Effector CD8-positive, alpha-beta T cell (primary cell): ENCODE measurements around the gene HOXA3.

Experiments
- DNase-seq: peaks from one replicate; lab custom pipeline; 2025; lab: John Stamatoyannopoulos, UW

Gene HOXA3

DNA sequence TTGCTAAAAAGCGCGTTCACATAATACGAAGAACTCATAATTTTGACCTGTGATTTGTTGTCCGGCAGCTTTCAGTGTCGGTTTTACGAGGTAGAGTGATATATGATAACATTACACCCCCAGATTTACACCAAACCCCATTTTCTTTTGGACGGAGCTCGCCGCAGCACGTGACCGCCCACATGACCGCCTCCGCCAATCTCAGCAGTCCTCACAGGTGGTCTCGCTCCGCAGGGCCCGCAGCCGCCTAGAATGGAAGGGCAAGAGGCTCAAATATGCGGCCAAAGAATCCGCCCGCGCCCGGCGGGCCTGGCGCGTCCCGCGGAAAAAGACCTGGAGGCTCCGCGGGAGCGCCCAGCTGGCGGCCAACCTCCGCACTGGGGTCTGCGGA is 4.1 kb upstream of the HOXA3 start, which contains the start of gene HOXA7:
HOXA7 (minus strand) TSS at position 168 of the 391 bp plus-strand sequence; CDS start at position 38, 130 bp downstream.
- DNase-seq: no peak

DNA sequence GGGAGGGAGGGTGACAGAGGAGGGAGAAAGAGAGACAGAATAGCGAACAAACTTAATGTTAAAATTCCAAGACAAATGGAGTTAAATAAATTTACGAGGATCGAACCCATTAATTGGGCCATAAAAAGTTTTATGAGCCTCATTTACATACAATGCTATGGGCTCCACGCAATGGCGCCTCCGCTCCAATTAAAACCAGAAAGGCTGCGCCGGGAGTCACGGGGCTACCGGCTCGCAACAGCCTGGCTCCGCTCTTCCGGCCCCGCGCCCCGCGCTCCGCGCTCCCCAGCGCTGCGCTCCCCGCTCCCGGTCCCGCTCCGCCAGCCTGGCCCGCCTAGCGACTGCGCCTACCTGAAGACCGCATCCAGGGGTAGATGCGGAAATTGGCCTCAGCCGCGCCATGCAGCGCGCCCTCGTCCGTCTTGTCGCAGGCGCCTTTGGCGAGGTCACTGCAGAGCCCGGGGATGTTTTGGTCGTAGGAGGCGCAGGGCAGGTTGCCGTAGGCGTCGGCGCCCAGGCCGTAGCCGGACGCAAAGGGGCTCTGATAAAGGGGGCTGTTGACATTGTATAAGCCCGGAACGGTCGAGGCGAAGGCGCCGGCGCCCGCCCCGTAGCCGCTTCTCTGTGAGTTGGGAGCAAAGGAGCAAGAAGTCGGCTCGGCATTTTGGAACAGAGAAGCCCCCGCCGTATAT is 3.6 kb upstream of the HOXA3 start:
- no peak for DNase-seq

DNA sequence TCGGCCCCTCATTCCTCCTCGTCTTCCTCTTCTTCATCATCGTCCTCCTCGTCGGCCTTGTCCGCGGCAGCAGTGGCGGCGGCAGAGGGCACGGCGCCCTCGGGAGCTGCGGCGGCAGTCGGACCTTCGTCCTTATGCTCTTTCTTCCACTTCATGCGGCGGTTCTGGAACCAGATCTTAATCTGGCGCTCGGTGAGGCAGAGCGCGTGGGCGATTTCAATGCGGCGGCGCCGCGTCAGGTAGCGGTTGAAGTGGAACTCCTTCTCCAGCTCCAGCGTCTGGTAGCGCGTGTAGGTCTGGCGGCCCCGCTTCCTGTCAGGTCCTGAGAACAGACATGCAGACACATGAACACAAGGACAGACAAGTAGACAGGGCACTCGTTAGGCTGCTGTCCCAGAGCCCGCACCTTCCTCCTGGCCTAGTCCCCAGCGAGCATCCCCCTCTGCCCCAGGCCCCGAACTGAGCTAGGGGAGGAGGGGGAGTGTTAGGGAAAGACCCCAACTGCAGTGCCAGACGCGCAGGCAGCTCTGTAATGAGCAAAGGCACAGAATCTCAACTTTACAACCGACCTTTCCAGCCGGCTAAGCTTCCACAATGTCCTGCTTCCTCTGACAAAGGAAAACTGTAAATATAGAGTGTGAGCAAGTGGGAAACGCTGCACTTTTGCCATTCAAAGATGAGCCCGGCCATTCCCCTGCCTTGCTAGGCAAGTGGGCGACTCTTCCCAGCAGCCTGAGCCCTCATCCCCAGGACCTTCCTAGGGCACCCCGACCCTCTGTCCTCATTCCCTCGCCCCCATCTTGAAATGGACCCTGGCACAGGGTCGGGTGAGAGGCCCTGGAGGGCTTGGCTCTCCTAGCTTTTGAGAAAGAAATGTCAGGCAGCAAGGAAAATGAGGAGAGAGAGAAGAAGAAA is 2.8 kb upstream of the HOXA3 start:
- DNase-seq: no peak

DNA sequence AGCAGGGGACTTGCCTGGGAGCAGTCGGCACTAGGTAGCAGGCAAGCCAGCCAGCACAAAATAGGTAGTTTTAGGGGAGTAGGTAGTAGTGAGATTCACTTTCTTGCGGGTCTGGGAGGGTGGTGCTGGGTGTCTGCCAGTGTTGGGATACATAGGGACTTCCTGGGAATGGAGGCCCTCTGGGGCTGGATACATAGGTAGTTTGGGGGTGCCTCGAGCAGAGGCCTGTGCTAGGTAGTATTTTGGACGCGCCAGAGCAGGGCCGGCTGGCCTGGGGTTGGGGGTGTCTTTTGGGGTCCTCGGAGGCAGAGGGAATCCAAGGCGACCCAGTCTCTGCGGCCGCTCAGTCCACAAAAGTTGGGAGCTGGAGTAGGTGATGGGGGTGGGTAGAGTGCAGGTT is 2.0 kb upstream of the HOXA3 start:
- DNase-seq: no peak

DNA sequence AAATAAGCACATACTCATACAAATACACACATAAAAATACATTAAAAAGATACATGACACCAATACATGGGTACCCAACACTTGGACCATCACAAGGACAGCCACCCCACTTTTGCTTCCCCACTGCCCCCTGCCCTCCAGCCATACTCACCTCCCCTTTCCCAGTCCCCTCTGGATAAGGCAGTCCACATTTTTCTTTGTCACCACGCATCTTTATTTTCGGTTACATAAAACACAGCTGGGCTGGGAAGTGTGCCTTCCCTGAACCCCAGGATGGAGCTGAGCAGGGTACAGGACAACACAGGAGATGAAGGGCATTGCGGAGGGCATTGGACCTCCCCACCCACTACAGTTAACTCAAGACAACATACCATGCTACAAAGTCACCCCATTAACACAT is 1.1 kb upstream of the HOXA3 start:
- DNase-seq: no peak

DNA sequence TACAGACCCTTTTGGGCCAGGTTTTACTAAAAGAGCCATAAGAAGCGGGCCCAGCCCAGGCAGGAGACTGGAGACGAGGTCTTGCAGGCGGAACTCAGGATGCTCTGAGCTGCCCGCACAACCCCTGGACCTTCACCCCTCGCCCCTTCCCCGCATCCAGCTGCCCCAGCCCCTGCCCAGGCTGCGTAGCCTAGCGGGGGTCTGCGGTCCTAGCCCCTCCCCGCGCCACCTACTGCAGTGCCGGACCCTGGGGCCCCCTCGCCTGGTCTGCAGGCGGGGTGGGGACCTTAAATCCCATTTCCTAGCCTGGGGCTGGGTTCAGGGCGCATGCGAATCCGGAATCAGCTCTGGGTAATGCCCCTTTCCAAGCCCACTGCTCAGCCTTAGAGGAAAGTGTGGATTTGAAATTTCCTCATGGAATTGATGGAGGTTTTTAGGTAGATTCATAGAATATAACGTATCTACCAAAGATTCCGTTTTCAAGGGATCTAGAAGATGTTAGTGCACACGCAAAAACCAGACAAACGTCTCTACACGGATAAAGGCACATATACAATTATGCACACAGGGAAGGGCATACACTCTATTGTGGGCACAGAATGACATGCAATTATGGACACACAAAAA is 546 bp upstream of the HOXA3 start:
- DNase-seq: no peak

DNA sequence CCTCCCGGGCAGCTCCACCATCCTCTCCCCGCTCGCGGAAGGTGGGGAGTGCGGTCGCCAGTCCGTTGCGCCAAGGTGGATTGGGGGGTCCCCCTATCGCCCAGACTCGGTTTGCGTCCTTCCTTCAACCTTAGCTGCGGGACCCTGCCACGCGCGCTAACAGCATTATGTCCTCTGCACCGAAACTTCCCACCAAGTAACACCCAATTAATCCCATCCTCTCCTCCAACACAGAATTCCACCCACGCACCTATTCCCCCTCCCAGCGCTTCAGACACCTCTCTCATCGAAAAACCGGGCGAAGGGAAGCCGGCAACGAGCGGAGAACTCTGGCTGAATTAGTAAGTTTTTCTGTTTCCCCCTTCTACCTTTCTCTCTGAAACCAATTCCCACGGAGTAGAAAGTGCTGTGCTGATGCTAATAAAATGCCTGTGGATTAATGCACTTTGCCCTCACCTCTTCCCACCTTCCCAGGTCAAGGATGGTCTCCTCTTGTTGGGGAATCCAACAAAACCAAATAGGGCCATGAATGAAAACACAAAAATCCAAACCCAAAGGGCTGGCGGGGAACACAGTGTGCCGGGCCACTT is 947 bp downstream of the HOXA3 start:
- no peak for DNase-seq

DNA sequence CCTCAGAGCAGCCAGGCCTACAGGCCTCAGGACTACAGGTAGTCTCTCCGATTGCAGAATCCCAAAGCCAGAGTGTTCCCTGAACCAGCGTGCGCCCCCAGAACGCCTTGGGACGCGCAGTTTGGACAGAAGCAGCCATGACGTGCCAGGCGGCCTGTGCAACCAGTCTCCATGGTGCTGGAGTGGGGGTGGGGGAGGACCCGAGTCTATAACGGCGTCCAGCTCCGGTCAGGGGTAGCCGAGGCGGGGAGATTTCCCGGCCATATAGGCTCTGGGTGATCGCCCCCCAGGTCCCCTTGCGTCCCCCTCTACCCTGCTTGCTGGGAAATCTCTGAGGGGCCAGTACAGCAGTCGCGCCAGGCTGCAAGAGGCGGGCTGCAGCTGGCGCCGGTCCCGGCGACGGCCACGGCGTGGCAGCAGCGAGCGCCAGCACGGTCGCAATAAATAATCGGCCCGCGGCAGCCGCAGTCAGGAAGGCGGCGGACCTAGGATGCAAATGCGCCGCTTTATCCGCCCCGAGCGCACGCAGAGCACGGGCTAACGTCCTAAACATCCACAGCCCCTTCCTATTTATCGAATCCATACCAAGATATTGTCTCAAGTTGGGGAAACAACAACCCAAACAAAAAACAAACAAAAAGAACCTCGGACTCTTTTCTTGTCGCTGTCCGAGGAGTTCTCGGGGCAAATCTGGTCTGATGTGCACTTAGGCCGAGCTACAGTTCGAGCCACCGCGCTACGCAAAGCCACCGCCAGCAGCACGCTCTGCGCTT is 1.6 kb downstream of the HOXA3 start:
- peak; percentile 34 for DNase-seq

DNA sequence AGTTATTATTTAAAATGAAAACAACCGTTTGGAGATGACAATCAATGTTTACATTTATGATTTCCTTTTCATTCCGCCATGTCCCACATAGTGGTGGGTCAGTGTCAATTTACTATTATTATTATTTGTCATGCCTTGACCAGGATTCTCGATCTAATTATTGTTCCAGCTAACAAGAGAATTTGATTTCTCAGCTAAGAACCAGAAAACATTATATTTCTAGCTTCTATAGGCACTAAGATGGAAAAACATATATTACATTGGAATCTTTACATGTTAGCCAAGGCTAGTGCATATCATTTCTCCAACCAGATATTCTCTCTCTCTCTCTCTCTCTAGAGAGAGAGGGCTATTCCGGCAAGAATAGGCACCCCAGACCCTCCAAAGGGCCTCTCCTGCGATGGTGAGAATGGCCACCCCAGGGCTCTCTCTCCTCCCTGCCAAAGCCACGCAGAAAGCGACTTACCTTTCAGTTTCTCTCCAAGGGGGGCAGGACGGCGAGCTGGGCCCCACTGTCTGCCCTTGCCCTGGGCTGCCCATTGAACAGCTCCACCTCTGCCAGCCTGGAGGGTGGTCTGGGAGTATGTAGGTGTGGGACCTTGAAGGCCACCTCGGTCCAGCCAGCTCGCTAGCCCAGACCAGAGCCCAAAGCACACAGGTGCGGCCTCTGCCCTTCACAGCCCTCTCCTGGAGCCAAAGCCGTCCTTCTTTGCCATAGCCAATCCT is 2.4 kb downstream of the HOXA3 start:
- no peak for DNase-seq

DNA sequence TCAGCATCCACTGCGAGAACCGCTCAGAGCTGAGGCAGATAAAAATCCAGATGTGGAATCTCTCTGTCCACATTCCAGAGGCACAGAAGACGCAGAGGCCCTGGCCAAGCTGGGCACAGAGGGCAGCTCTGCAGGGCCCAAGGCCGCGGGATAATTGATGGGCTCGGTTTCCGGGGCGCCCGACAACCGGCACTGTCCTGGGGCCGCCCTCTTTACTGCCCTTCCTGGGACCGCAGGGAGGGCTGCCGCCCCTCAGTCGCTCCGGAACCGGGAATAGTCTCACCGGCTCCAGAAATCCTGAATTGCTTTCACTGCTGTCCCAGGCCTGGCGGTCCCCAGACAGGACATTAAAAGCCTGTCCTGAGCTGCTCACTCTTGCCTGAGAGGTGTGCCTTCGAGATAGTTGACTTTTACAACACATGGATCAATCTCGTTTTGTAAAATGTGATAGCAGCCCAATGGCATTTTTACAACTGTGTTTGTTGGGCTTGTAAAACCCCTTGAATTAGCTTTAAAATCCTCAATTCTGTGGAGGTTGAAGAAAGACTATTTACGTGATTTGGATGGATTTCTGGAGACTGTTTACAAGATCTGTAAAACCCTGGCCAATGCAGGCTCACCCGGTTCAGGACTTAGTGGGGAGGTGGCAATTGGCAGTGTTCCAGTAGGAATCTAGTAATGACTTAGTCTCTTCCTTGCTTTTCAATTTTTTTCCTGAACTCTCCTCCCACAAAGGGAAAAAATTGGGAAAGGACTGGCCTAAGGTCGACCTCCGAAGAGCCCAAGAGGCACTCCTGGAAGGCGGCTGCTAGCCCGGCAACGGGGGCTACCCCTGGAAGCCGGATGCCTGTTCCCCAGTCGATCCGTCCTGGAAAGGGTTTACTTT is 3.4 kb downstream of the HOXA3 start:
- DNase-seq: no peak

DNA sequence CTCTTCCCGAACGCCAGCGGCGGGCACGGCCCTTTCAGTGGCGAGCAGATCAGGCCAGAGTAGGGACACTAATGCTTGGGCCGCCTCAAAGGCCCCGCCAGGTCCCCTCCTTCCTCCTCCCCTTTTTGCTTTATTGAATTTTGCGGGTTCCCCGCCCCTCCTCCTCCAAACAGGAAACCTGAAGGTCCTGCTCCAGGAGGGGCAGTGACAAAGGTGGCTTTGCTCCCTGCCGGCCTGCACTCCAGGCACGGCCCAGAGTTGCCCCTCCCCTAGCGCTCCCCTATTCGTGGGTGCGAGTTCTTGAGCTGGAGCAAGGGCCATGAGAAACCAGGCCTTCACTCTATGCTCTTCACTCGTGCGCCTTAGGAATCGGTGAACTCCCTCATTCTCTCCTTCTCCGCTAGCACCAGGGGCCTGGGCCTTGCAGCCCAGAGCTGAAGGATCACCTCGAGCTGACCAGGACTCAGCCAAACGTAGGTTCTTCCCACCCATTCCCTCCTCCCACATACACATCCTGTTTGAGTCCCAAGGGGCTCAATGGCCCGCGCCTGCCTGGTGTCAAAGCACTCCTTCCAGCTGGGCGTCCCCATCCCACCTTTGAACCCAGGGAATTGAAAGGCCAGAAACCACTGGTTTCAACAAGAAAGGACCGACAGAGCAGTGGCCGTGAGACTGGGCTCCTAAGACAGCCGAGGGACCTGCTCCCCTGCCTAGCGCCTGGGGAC is 4.2 kb downstream of the HOXA3 start:
- DNase-seq: no peak

DNA sequence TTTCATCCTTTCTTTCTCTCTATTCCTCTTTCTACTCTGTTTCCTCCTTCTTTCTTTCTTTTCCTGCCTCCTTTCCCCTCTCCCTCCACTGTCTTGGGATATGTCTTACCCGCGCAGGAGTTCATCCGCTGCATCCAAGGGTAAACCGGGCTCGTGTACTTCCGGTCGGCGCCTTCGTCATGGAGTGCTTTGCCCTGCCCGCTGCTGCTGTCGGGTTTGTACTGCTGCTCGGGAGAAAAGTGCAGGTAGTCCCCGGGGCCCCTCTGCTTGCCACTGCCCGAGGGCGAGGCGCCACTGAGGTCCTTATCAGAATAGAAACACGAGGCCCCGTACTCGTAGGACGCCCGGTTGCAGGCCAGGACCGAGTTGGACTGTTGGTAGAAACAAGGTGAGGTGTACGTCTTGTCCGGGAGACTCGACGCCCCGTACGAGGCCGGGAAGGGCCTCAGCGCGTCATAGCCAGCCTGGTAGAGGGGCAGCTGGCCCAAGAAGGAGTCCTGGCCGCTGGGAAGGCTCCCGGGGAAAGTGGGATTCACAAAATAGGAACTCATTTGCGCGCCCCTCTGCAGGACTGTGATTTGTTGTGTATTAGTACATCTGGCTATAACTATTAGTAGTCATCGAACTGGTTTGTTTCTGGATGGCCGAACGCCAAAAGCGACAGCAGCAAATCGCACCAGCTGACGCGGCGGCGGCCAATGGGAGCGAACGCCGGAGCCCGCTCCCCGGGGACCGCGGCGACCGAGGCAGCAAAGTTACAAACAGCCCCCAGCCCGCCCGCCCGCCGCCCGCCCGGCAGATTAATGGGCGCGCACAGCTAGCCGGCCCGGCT is 5.0 kb downstream of the HOXA3 start, which contains the start of gene HOXA6:
HOXA6 (minus strand) TSS at position 576 of the 832 bp plus-strand sequence; CDS start at position 551, 25 bp downstream.
- no peak for DNase-seq

DNA sequence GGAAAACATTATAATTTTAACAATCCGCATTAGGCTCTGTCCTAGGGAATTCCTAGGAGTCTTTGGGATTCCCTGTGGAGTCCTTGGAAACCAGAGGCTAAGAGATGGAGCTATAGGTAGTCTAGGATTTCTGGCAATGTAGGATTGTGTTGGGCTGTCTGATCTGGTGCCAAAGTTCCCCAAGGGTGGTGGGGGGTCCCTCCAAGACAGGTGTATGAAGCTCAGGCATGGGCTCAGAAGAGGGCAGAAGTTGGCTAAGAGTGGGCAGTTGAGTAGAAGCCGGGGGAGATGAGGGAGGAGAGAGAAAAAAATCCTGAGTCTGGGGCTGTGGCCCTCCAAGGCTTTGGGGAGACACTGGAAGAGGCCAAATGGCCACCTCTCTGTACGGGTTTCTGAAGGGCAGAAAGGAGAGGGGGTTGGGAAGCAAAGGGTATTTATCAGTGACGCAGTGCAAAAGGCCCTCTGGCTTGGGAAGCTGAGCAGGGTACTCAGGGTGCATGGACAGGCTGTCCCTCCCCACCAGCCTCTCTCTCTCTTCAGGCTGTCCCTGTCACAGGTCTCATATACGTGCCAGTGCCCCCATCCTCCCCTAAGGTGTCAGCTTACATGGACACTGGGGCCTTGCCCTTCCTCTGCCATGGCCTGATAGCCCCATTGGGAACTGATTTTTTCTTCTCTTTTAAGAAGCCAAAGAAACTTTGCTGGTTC is 5.7 kb downstream of the HOXA3 start:
- DNase-seq: no peak

DNA sequence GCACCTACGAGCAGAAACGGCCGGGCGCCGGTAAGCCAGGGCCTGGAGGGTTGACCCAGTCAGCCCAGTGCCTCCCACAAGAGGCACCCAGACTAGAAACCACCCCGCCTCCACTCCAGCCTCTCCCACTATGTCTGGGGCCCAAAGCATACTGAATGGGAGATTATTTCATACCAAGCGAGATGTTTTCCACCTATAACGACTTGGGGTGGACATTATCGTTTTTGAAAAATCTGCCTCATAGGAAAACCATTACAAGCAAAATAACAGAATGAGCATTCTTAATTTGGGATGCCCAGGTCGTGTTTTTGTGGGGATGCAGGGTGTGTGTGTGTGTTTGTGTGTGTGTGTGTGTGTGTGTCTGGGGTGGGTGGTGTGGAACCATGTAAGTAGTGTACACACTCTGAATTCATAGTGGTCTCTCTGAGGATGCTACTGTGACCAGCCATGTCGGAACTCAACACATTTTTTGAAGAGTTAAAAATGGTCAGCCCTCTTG is 6.4 kb downstream of the HOXA3 start:
- DNase-seq: no peak

DNA sequence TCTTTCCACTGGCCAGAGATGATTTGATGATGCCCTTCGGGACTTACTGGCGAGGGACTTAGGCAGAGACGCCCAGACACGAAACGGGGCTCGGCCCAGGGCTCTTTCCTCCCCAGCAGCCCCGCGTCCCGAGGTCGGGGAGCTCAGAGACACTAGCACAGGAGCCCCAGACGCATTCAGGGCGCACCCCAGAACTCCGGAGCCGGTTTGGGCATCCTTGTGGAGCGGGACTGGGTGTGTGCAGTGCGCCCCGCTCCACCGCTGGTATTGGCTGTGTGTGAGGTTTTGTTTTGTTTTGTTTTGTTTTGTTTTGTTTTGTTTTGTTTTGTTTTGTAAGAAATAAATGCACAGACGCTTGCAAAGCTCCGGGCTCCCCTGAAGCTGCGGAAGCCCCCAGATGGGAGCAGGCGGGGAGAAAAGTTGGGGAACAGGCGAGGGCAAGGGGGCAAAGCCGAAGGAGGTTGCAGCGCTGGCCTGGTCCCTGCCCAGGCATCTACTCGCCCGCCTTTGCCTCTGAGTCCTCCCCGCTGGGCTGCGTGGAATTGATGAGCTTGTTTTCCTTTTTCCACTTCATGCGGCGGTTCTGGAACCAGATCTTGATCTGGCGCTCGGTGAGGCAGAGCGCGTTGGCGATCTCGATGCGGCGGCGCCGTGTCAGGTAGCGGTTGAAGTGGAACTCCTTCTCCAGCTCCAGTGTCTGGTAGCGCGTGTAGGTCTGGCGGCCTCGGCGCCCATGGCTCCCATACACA is 7.0 kb downstream of the HOXA3 start:
- DNase-seq: no peak

DNA sequence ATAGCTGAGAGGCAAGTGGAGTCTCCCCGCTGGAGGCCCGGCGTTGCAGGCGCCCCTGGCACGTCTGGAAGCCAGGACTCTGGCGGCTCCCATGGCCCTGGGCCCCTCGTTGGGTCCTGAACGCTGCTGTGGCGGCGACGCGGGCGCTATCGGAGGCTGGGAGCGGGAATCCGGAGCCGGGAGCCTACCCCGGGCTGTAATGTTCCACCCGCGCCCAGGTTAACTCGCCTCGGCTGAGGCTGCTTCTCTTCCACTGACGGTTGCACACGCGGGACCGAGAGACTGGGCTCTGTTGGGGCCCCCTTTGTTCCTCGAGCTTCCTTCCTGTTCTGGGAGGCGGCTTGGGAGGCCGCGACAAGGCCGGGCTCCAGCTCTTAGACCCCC is 7.6 kb downstream of the HOXA3 start:
- no peak for DNase-seq
